SKM-1 treated with dmso at 0.1 percent for 144 hours (cell line): Measurements from ENCODE around the gene SLC35F1.
"Not testable (repeated sequence)": the region's sequence is repeated elsewhere in the genome, so short reads cannot be mapped to it uniquely, and the experiment has no call there.

Source experiments
- DNase-seq: peaks from one replicate; lab custom pipeline; 2025; ENCODE audit not compliant: unreplicated experiment; lab: John Stamatoyannopoulos, UW

The SLC35F1 gene

GRCh38 chr6:117906958-117907600 lies at the start of gene SLC35F1:
SLC35F1 (plus strand) TSS chr6:117907264.
- peak; percentile 49 for DNase-seq

DNA sequence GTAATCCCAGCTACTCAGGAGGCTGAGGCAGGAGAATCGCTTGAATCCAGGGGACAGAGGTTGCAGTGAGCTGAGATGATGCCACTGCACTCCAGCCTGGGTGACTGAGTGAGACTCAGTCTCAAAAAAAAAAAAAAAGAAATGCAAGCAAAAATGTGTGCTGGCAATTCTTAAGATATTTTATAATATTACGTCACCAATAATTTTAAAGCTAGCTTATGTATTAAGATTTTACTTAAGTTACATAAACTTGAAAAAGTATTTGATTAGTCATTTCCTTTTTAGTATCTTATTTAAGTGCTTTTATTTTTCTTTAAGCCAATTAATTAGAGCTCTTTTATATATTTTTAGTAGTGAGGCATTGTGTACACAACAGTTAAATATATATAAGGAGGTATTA lies 48.5 kb upstream of the SLC35F1 start:
- not testable (repeated sequence) for DNase-seq

DNA sequence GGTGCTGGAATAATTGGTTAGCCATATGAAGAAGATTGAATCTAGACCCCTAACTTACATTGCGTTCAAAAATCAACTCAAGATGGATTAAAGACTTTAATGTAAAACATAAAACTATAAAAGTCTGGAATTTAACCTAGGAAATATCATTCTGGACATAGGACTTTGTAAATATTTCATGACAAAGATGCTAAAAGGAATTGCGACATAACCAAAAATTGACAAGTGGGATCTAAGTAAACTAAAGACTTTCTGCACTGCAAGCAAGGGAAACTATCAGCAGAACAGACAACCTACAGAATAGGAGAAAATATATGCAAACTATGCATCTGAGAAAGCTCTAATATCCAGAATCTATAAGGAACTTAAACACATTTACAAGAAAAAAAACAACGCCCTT lies 45.5 kb upstream of the SLC35F1 start:
- DNase-seq: no peak

- DNase-seq: no peak
Observed at GRCh38 chr6:117866561-117866960, 40.5 kb upstream of the SLC35F1 start.

DNA sequence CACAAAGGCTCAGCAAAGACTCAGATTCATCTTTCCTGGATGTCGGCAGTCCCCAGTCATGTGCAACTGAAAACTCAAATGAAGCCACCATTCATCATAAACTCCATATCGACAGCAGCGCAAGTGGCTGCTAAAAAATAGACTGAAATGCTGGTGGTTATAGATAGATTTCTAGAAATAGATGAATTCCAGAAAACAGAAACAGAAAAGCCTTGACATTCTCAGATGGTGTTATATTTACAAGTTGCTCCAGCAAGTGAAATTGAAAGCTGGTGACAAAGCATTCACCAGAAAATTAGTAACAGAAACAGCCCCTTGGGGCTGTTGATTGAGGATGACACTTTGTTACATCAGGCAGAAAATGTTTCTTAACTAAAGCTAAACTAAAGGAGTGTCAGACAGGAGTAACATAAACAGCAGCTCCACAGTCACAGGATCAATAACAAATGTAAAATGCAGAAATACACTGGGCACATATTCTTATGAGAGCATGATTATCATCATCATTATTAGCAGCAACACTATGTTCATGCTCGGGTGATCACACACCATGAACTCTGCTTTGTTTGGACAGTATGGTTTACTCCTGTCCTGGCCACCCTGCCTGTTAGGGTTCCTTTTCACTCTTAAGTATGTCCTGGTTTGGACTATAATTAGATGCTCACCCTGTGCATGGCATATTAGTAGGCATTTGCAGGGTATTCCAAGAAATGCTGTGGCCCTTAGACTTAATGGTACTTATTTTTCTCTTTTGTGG lies 36.4 kb upstream of the SLC35F1 start:
- DNase-seq: no peak

DNA sequence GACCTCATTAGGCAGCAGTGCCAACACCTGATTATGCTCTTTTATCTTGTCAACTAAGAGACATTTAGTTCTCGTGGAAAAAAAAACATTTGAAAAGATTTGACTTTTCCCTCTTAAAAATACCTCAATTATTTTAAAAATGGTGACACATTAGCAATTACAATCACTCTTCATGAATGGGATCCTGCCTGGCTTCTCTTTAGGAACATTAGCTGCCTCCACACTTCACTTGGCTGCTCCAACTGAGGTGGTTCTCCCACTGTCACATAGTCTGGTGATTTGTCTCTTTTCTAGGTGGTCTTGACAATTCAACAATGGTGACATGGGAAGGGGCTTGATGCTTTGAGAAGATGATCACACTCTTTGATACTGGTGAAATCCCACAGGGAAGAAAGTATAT lies 26.2 kb upstream of the SLC35F1 start:
- DNase-seq: no peak

DNA sequence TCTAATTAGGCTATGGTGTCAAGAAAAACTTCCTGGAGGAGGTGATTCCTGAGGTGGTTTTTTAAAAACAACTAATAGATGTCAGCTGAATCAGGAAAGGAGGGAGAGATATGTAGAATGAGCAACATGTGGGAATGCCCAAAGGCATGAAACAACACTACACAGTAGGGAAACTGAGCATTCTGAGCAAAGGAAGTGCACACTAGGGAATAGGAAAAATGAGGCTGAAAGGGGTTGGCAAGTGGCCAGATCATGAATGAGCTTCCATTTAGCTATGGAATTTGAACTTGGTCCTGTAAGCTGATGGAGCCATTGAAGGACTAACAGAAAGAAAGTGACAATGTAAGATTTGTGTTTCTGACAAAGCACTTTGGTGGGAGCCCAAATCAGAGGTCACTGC lies 16.9 kb upstream of the SLC35F1 start:
- no peak for DNase-seq

GRCh38 chr6:117906507-117906957 lies 532 bp upstream of the SLC35F1 start:
- DNase-seq: no peak

DNA sequence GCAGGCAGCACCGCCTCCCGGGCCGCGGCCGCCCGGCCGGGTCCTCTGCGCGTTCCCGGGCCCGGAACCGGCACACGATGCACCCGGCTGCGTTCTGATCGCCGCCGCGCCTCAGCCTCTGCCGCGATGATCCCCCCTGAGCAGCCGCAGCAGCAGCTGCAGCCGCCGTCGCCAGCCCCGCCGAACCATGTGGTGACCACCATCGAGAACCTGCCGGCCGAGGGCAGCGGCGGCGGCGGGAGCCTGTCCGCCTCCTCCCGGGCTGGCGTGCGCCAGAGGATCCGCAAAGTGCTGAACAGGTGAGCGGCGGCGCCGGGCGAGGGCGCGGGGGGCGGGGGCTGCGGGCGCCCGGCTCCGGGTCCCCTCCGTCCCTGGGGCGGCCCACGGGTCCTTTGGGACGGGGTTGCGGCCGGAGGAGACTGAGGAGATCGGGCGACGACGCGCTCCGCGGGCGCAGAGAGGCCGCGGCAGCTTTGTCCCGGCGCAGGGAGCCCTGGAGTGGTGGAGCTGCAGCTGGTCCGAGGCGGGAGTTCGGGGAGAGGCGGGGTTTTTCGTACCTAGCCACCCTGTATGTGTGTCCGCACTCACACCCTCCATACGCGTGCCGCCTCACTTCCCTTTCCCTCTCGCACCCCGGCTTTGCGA lies 659 bp downstream of the SLC35F1 start:
- DNase-seq: peak; percentile 29

DNA sequence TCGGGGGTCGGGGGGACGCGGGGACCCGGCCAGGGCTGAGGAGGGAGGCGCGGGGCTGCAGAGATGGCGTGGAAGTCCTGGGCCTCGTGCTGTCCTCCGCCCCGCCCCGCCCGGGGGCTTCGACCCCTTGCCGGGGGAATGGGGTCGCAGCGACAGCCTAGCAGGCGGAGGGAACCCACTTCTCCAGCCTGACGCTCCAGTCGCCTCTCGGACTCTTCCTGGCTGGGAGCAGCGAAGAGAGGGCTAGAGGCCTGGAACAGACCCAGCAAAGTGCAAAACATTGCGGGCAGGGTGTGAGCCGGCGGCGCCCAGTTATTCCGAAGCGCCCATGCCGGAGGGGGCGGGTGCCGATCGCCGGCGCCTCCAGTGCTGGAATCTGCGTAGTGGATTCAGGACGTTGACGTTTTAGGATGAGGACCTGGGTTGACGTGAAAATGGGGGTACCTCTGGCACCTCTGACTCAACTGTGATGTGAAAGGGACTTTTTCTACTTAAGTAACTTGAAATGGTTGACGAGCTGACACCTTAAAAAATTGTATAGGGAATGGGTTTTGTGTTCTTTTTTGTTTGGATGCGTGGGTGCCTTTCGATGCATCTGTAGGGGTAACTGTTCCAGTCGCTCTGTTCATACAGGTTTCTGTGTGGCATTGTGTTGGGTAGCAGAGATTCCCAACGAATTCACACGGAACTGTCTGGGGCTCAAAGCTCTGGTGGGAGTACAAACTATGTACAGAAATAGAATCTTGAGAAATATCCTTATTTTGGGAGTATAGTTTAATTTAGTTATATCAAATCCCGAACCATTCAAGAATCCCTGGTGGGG lies 1.4 kb downstream of the SLC35F1 start:
- no peak for DNase-seq

GRCh38 chr6:117909638-117910037 lies 2.6 kb downstream of the SLC35F1 start:
- no peak for DNase-seq

DNA sequence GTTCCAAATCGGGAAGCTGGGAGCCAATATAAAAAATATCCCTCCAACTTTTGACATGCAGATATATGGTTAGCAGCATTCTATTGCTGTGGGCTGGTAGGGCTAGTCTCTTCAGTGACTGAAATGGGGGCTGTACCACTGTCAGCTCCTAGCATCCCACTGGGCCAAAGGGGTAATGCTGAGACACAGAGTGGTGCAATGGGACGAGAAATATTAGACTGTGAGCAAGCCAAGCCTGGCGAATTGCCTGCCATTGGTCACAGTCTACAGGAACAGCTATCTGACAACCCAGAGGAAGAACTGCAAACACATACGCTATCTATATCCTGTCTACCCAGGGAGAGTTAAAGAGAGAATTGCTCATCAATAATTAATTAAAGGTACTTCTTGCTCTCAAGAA lies 3.5 kb downstream of the SLC35F1 start:
- no peak for DNase-seq

DNA sequence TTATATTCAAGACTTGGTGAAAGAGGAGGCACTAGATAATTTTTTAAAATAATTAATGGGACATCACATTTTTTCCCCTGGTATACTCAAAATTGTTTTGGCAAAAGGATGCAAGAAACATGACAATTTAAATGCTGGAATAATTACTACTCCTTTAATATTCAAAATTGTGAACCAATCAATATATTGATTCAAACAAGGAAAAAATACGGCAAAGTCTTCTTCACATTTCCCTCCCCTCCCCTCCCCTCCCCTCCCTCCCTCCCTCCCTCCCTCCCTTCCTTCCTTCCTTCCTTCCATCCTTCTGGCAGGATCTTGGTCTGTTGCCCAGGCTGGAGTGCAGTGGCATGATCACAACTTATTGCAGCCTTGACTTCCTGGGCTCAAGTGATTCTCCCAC lies 4.1 kb downstream of the SLC35F1 start:
- no peak for DNase-seq

- DNase-seq: no peak
Observed at GRCh38 chr6:117911660-117912059, 4.6 kb downstream of the SLC35F1 start.

DNA sequence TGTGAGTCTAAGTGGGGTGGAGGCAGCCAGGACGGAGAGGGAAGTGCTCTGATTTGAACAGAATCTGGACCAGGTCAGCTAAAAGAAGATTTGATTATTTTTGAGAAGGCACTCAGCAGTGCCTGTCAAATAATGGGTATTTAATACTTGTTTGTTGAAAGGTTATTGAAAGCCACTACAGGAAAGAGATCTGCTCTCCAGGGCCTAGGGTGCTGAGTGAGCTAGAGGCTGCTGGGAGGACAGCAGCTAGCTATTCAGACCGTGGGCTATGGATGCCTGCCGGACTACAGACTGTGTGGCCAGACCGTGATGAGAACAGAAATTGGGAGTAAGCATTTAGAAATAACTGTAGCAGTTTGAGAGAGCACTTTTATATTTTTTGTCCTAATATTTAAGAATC lies 8.8 kb downstream of the SLC35F1 start:
- no peak for DNase-seq

DNA sequence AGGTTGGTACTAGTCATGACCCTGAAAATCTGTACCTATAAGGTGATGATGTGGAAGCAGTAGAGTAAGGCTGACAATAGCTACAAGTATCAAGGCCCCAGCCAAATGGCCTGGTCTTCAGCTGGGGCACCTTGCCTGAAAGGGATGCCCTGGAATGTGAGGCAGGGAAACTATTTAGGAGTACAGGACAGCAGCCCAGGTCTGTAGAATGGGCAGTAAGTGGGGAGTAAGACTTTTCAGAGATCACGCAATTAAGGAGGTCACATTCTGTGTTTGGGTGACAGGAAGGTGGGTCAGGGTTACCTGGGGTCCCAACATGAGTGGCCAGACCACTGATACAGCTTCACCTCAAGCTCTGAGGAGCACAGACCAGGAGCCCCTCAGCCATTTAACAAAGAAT lies 9.4 kb downstream of the SLC35F1 start:
- DNase-seq: no peak

DNA sequence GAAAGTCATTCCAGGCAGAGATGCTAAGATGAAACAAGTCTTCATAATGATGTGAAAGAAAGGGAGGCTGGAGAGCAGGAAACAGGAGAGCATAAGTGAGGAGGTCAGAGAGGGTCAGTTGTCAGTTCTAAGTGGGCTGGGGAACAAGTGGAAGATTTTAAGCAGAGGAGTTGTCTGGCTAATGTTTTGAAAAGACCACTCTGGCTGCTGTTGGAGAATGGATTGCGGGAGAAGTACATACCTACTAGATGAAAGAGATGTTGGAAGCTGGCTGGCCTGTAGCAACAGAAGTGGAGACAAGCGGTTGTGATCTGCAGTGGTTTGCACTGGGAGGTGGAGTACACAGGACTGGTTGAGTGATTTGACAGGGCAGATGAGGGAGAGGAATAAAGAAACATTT lies 10.1 kb downstream of the SLC35F1 start:
- no peak for DNase-seq

GRCh38 chr6:117918454-117918853 lies 11.4 kb downstream of the SLC35F1 start:
- DNase-seq: peak; percentile 71

DNA sequence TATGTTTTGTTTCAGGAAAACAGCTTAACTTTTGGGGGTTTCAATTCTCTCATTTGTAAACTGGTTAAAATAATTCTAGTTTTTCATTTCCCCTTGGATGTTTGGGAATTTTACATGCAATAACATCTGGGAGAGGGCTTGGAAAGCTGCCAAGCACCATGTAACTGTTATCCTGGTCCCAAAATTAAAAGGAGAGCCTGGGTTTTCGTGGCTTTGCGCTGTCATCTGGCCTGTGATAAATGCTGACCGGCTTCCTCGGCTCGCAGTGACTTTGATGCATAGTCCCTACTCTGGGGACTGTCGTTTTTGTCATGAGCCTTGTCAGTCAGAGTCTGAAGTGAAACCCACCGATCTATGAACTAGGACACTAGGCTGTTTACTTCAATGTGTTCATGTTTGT lies 12.2 kb downstream of the SLC35F1 start:
- no peak for DNase-seq

DNA sequence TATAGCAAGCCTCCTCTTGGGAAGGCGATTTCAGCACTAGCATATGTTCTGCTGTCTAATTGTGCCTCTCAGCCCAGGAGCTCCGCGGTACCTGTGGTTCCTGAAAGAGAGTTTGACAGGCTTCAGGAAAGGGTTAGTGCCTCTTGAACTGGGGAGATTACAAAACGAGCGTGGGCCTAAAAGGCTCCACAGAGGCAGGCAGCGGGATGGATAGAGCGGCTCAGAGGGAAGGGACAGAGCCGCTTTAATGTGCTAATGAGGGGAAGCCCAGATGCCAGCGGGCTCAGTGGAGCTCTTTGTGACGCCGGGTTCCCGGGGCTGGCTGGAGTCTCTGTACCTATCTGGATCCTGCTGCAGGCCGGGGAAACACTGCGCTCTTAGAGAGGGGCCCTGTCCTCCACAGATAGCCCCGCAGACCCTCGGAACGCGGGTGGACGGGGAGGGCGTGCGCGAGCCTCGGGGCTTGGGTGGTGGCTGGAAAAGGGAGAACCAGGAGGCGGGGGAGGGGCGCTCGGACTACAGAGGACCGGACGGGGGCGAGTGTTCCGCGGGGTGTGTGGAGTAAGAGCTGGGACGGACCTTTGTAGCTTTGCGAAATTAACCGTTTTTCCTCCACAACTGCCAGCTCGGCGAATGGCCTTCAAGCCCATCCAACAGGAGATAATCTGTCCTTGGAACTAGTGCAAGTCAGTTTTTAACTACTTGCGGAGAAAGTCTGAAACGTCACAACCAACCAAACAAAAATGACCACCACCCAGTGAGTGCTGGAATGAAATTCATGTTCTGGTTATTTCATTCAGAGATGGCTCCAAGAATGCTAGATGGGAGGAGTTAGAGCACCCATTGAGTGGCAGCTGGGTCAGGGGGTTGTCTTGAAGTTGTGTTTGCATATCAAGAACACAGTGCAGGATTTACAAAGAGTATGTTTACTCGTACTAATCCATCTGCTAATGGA lies 13.0 kb downstream of the SLC35F1 start:
- peak; percentile 61 for DNase-seq
